Panc1 (cell line): ENCODE measurements around the gene UNC13C. TPM values are rescaled to one million over a fixed set of nuclear protein-coding genes. Genes with fewer than 3 reads are reported as not detected.

Experiments used
- ATAC-seq: fragments of 200-7000 bp; cut with Tn5 transposase; 2 replicates; pipeline ENCODE4 v1.9.1; 2020; ENCODE audit warnings: mild to moderate bottlenecking, moderate library complexity
- BruUV-seq: library from RNA; stranded (reverse); fragments of 400-500 nt; replicated peaks from 2 replicates; lab custom pipeline; 2021; lab: Mats Ljungman, UMichigan
- CTCF ChIA-PET: fragments of 300-600 bp; sonication (Branson Sonifier 250); formaldehyde crosslinking; loops from one replicate; lab custom pipeline; 2022; ENCODE audit warnings: antibody characterized with exemption; lab: Charles Lee
- POLR2A ChIA-PET: fragments of 300-600 bp; sonication (Branson Sonifier 250); formaldehyde crosslinking; loops from one replicate; lab custom pipeline; 2022; ENCODE audit warnings: antibody characterized with exemption; lab: Charles Lee
- DNase-seq: peaks from one replicate; pipeline ENCODE4 v3.0.0-alpha.2; 2010; ENCODE audit warnings: low read depth, low spot score
- H3K27ac ChIP-seq: 2 replicates; pipeline ENCODE4 v1.5.1; 2011; ENCODE audit warnings: mild to moderate bottlenecking, low read length, inconsistent platforms
- H3K27me3 ChIP-seq: fragments of 200-500 bp; sonication (Bioruptor generic); 2 replicates; pipeline ENCODE4 v1.6.0; 2014; ENCODE audit warnings: low read length, inconsistent platforms; ENCODE audit not compliant: control insufficient read depth, insufficient read depth
- H3K36me3 ChIP-seq: fragments of 200-500 bp; sonication (Bioruptor generic); 2 replicates; pipeline ENCODE4 v1.5.1; 2014; ENCODE audit warnings: inconsistent platforms, mild to moderate bottlenecking, low read length, moderate library complexity; ENCODE audit not compliant: control insufficient read depth, insufficient read depth
- H3K4me1 ChIP-seq: 2 replicates; pipeline ENCODE4 v1.5.1; 2011; ENCODE audit warnings: inconsistent platforms, mild to moderate bottlenecking, low read length, moderate library complexity; ENCODE audit not compliant: control insufficient read depth, insufficient read depth
- H3K4me3 ChIP-seq, 2 experiments: 2 replicates each; pipeline ENCODE4 v1.5.1; 2011 to 2012; ENCODE audit warnings: low read depth in 2 of 2, low read length in 2 of 2, mild to moderate bottlenecking in 2 of 2, inconsistent platforms in 1 of 2, moderate library complexity in 1 of 2
- H3K9me3 ChIP-seq: fragments of 200-500 bp; sonication (Bioruptor generic); 2 replicates; pipeline ENCODE4 v1.5.1; 2014; ENCODE audit warnings: low read depth, mild to moderate bottlenecking, inconsistent platforms, low read length, moderate library complexity; ENCODE audit not compliant: control insufficient read depth, insufficient read depth
- CTCF ChIP-seq: fragments of 450-650 bp; IDR thresholded peaks from 2 replicates; pipeline ENCODE4 v1.5.1; 2017; ENCODE audit warnings: mild to moderate bottlenecking
- POLR2AphosphoS5 ChIP-seq: IDR thresholded peaks from 2 replicates; pipeline ENCODE4 v1.6.1; 2012; ENCODE audit warnings: mild to moderate bottlenecking, low read depth, low read length, moderate library complexity
- REST ChIP-seq, 2 experiments: IDR thresholded peaks; 2 replicates each; pipeline ENCODE4 v1.6.1; 2011 to 2012; ENCODE audit warnings: low read depth in 2 of 2, control low read depth in 1 of 2, low read length in 1 of 2, mild to moderate bottlenecking in 1 of 2, moderate library complexity in 1 of 2; ENCODE audit not compliant: insufficient read depth in 1 of 2
- SIN3A ChIP-seq: IDR thresholded peaks from 2 replicates; pipeline ENCODE4 v1.6.1; 2012; ENCODE audit warnings: low read depth, mild to moderate bottlenecking, low read length, moderate library complexity, borderline replicate concordance; ENCODE audit not compliant: insufficient read depth
- TCF7L2 ChIP-seq: IDR thresholded peaks from 2 replicates; pipeline ENCODE4 v1.6.1; 2011; ENCODE audit warnings: mild to moderate bottlenecking, low read depth, low read length, inconsistent platforms
- in situ Hi-C: cut with HindIII; loops from 2 replicates; pipeline ENCODE4 v1.10.0; 2016; ENCODE audit warnings: low sequenced_read_pairs, low pct_unique_long_range_greater_than_20kb
- intact Hi-C: fragments of 100-400 bp; cut with micrococcal nuclease; formaldehyde crosslinking; loops from one replicate; pipeline ENCODE4 v1.10.0; 2022; ENCODE audit not compliant: unreplicated experiment
- total RNA-seq: library from RNA; stranded (reverse); gene quantifications from one replicate; pipeline ENCODE4 v1.2.1, GENCODE V29; 2021; ENCODE audit not compliant: unreplicated experiment

Gene UNC13C
- total RNA-seq, 1 experiment from 2014 or later = not detected

DNA sequence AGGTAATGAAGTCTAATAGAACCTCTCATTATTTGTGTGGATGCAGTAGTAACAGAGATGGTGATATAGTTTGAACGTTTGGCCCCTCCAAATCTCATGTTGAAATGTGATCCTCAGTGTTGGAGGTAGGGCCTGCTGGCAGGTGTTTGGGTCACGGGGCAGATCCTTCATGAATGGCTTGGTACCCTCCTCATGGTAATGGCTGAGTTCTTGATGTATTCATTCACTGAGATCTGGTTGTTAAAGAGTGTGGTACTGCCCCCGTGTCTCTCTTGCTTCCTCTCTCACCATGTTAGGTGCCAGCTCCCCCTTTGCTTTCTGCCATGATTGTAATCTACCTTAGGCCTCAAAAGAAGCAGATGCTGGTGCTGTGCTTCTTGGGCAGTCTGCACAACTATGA, 606.8 kb downstream of the UNC13C start:
- in situ Hi-C loops = no loop called here
- intact Hi-C loops = no loop called here

GRCh38 chr15:54594115-54594514, 615.9 kb downstream of the UNC13C start:
- no TSS peak for BruUV-seq
- ATAC-seq (no peak), DNase-seq (no peak)
- ChIA-PET CTCF (no interaction called here), POLR2A (no interaction called here)
- in situ Hi-C loops (no loop called here), intact Hi-C loops (no loop called here)
- Histone ChIP-seq H3K27me3 (no peaks in the 10 kb centered on the region), H3K9me3 (0 out of 2 replicates have a peak, but pooled peaks cover 2% of the 10 kb centered on the region), H3K36me3 (no peaks in the 10 kb centered on the region), H3K27ac (no peak overlapping the region), H3K4me3 (no peak overlapping the region), H3K4me1 (no peaks in the 10 kb centered on the region)
- TF ChIP-seq REST (IDR thresholded peaks at IDR 0.05; ENCODE audit: insufficient read depth in 1 of 2, low read depth in 2 of 2, low read length in 1 of 2) (no peak), CTCF (0 out of 2 replicates have a peak, but pooled peaks have one; percentile 4)

More for the DNA sequence above, 606.8 kb downstream of the UNC13C start:
- Histone ChIP-seq H3K4me3 (no peak overlapping the region), H3K27ac (no peak overlapping the region), H3K36me3 (no peaks in the 10 kb centered on the region), H3K9me3 (no peaks in the 10 kb centered on the region), H3K27me3 (no peaks in the 10 kb centered on the region), H3K4me1 (no peaks in the 10 kb centered on the region)
- no TSS peak for BruUV-seq
- DNase-seq = no peak
- no peak for TF ChIP-seq CTCF
- no peak for TF ChIP-seq SIN3A
- TF ChIP-seq POLR2AphosphoS5 = no peak
- no peak for TF ChIP-seq TCF7L2
- no peak for TF ChIP-seq REST (IDR thresholded peaks at IDR 0.05; ENCODE audit: insufficient read depth in 1 of 2, low read depth in 2 of 2, low read length in 1 of 2)
- POLR2A ChIA-PET = no interaction called here
- CTCF ChIA-PET = no interaction called here
- ATAC-seq = no peak
